ENCODE results near the gene HSFX1. TPM values are rescaled to one million over a fixed set of nuclear protein-coding genes. Genes with fewer than 3 reads are reported as not detected.
"Not testable (repeated sequence)": the region's sequence is repeated elsewhere in the genome, so short reads cannot be mapped to it uniquely, and the experiment has no call there.

HSFX1 gene
- polyA plus RNA-seq, 1 experiment: 0.25 TPM

- CTCF ChIA-PET: no interaction called here
- TF ChIP-seq CTCF (IDR thresholded peaks at IDR 0.05; ENCODE audit: insufficient read depth, low read depth, low read length): no peak
Observed at GRCh38 chrX:149759824-149760223, 14.0 kb upstream of the HSFX1 start.

GRCh38 chrX:149760965-149761364 lies 12.9 kb upstream of the HSFX1 start:
- ChIA-PET POLR2A (no interaction called here), CTCF (no interaction called here)
- Histone ChIP-seq H3K4me3 (ENCODE audit: low read depth, low read length) (no peak overlapping the region), H3K36me3 (ENCODE audit: control insufficient read depth, insufficient read depth, low read length) (no peaks in the 10 kb centered on the region), H3K27me3 (ENCODE audit: control insufficient read depth, insufficient read depth, low read length) (no peaks in the 10 kb centered on the region)
- DNase-seq (ENCODE audit: low read depth): no peak
- TF ChIP-seq CTCF (IDR thresholded peaks at IDR 0.05; ENCODE audit: insufficient read depth, low read depth, low read length): no peak

More at GRCh38 chrX:149759824-149760223, 14.0 kb upstream of the HSFX1 start:
- Histone ChIP-seq H3K27me3 (ENCODE audit: control insufficient read depth, insufficient read depth, low read length) (no peaks in the 10 kb centered on the region), H3K36me3 (ENCODE audit: control insufficient read depth, insufficient read depth, low read length) (no peaks in the 10 kb centered on the region), H3K4me3 (ENCODE audit: low read depth, low read length) (no peak overlapping the region)
- DNase-seq (ENCODE audit: low read depth): no peak
- POLR2A ChIA-PET: no interaction called here

- H3K27me3 ChIP-seq (ENCODE audit: control insufficient read depth, insufficient read depth, low read length); CTCF ChIA-PET; H3K4me3 ChIP-seq (ENCODE audit: low read depth, low read length); POLR2A ChIA-PET; DNase-seq (ENCODE audit: low read depth); H3K36me3 ChIP-seq (ENCODE audit: control insufficient read depth, insufficient read depth, low read length): not testable (repeated sequence)
Observed at GRCh38 chrX:149761858-149762674, 11.8 kb upstream of the HSFX1 start.

GRCh38 chrX:149762696-149763614 lies 10.9 kb upstream of the HSFX1 start:
- DNase-seq (ENCODE audit: low read depth): no peak
- H3K36me3 ChIP-seq (ENCODE audit: control insufficient read depth, insufficient read depth, low read length): no peaks in the 10 kb centered on the region
- TF ChIP-seq CTCF (IDR thresholded peaks at IDR 0.05; ENCODE audit: insufficient read depth, low read depth, low read length): no peak
- no peaks in the 10 kb centered on the region for H3K27me3 ChIP-seq (ENCODE audit: control insufficient read depth, insufficient read depth, low read length)
- no peak overlapping the region for H3K4me3 ChIP-seq (ENCODE audit: low read depth, low read length)
- ChIA-PET POLR2A (no interaction called here), CTCF (no interaction called here)

GRCh38 chrX:149770344-149770743 lies 3.5 kb upstream of the HSFX1 start:
- POLR2A ChIA-PET; DNase-seq (ENCODE audit: low read depth); H3K4me3 ChIP-seq (ENCODE audit: low read depth, low read length); H3K36me3 ChIP-seq (ENCODE audit: control insufficient read depth, insufficient read depth, low read length); H3K27me3 ChIP-seq (ENCODE audit: control insufficient read depth, insufficient read depth, low read length); CTCF ChIA-PET: not testable (repeated sequence)

GRCh38 chrX:149773026-149773425 lies 842 bp upstream of the HSFX1 start:
- H3K4me3 ChIP-seq (ENCODE audit: low read depth, low read length); DNase-seq (ENCODE audit: low read depth); H3K27me3 ChIP-seq (ENCODE audit: control insufficient read depth, insufficient read depth, low read length); CTCF ChIA-PET; H3K36me3 ChIP-seq (ENCODE audit: control insufficient read depth, insufficient read depth, low read length); POLR2A ChIA-PET: not testable (repeated sequence)

GRCh38 chrX:149777999-149778398 lies 4.1 kb downstream of the HSFX1 start:
- DNase-seq (ENCODE audit: low read depth); CTCF ChIA-PET; H3K27me3 ChIP-seq (ENCODE audit: control insufficient read depth, insufficient read depth, low read length); H3K36me3 ChIP-seq (ENCODE audit: control insufficient read depth, insufficient read depth, low read length); H3K4me3 ChIP-seq (ENCODE audit: low read depth, low read length); POLR2A ChIA-PET: not testable (repeated sequence)

- H3K4me3 ChIP-seq (ENCODE audit: low read depth, low read length); H3K27me3 ChIP-seq (ENCODE audit: control insufficient read depth, insufficient read depth, low read length); CTCF ChIA-PET; H3K36me3 ChIP-seq (ENCODE audit: control insufficient read depth, insufficient read depth, low read length); DNase-seq (ENCODE audit: low read depth); POLR2A ChIA-PET: not testable (repeated sequence)
Observed at GRCh38 chrX:149781727-149782126, 7.9 kb downstream of the HSFX1 start, which contains the start of gene MAGEA9. TSS of gene MAGEA9 (plus strand) at chrX:149781930. CDS start at chrX:149786211, 4,281 bp downstream.

GRCh38 chrX:149795531-149795930 lies 21.7 kb downstream of the HSFX1 start:
- POLR2A ChIA-PET; DNase-seq (ENCODE audit: low read depth): not testable (repeated sequence)

More at GRCh38 chrX:149795531-149795930, 21.7 kb downstream of the HSFX1 start:
- H3K4me3 ChIP-seq (ENCODE audit: low read depth, low read length); CTCF ChIA-PET; H3K36me3 ChIP-seq (ENCODE audit: control insufficient read depth, insufficient read depth, low read length); H3K27me3 ChIP-seq (ENCODE audit: control insufficient read depth, insufficient read depth, low read length): not testable (repeated sequence)
